ENCODE data around the gene ABL2. TPM values are rescaled to one million over a fixed set of nuclear protein-coding genes. Genes with fewer than 3 reads are reported as not detected.
"Not testable (repeated sequence)": the region's sequence is repeated elsewhere in the genome, so short reads cannot be mapped to it uniquely, and the experiment has no call there.

Gene ABL2
- total RNA-seq, 1 experiment from 2014 or later = 38.3 TPM

DNA sequence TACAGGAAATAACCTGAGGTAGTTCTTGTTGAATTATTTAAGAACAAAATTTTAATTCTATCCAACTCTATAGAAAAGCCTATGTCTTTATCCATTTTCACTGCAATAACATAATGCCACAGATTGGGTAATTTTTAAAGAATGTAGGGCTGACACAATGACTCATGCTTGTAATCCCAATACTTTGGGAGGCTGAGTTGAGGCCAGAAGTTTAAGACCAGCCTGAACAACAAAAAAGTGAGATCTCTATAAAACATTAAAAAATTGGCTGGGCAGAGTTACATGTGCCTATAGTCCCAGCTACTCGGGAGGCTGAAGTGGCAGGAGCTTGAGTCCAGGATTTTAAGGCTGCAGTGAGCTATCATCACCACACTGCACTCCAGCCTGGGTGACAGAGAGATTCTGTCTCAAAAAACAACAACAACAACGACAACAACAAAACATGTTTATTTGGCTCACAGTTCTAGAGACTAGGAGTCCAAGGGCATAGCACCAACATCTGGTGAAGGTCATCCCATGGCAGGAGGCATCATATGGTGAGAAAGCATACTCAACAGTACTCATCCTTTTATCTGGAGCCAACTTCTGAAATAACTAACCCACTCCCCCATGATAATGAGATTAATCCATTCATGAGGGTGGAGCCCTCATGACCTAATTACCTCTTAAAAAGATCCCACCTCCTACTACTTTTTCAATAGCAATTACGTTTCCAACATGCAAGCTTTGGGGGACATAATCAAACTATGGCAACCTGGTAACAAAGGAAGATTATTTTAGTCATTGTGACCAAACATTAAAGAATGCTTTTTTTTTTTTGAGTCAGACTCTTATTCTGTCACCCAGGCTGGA is 59.6 kb downstream of the ABL2 start:
- DNase-seq (ENCODE audit: low read depth) = peak; percentile 80

DNA sequence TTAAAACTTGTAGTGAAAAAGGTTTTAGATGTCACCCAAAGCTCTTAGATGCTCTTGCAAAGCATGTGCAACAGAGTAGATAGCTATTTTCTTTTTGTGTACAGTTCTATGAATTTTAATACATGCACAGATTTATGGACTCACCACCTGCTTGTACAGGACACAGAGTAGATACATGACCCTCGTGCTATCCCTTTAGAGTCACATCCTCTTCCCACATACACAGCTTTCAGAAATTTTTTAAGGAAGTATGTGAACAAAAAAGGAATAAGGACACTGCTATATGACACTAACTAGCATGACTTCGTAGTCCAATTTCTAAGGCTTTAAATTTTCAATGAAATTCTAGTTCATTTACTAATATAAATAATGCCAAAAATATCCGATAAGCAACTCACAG is 60.9 kb downstream of the ABL2 start:
- DNase-seq (ENCODE audit: low read depth) = no peak

DNA sequence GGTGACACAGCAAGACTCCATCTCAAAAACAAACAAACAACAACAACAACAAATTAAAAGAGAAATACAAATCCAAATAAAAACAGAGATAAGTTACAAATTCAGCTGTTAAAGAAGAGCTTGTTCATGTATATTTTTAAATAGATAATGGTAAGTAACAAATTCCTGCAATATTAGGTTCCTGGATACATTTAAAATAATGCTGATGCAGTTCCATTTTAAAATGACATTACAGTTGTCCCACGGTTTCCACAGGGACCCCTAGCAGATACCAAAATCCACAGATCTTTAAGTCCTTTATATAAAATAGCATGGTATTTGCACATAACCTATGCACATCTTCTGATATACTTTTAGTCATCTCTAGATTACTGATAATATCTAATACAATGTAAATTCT is 61.5 kb downstream of the ABL2 start:
- no peak for DNase-seq (ENCODE audit: low read depth)

DNA sequence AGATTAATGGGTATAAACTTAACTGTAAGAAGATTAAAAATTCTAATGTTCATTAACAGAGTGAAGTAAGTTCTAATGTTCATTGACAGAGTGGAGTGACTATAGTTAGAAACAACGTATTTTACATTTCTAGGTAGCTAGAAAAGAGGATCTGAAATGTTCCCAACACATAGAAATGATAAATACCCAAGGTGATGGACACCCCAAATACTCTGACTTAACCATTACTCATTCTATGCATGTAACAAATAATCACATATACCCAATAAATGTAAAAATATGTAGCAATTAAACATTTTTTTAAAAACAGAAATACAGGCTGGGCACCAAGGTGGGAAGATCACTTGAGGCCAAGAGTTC is 62.1 kb downstream of the ABL2 start:
- no peak for DNase-seq (ENCODE audit: low read depth)

DNA sequence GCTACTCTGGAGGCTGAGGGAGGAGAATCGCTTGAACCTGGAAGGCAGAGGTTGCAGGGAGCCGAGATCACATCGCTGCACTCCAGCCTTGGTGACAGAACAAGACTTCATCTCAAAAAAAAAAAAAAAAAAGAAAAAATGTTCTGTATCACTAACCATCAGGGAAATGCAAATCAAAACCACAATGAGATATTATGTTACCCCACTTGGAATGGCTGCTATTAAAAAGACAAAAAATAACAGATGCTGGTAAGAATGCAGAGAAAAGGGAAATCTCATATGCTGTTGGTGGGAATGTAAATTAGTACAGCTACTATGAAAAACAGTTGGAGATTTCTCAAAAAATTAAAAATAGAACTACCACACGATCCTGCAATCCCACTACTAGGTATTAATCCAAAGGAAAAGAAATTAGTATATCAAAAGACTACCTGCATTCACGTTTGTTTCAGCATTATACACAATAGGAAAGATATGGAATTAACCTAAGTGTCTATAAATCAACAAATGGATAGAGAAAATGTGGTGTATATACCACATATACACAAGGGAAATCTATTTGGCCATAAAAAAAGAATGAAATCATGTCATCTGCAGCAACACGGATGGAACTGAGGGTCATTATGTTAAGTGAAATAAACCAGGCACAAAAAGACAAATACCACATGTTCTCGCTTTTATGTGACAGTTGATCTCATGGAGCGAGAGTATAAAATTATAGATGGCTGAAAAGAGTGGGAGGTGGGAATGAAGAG is 62.6 kb downstream of the ABL2 start:
- peak; percentile 61 for DNase-seq (ENCODE audit: low read depth)

DNA sequence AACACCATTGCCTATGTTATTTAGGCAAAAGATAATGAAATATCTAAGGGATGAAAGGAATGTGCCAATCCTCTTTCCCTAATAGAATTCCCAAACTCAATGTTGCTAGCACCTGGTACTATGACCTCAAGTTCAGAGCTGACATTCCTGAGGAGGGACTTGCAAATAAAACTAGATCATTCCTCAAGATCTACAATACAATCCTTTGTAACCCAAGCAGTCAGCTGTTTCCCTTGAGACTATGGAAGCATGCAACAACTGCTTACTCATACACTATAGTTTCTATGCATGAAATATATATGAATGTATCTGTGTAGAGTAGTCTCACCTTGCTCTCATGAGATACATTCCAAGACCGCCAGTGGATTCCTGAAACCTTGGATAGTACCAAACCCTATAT is 65.0 kb downstream of the ABL2 start:
- DNase-seq (ENCODE audit: low read depth) = peak; percentile 39

DNA sequence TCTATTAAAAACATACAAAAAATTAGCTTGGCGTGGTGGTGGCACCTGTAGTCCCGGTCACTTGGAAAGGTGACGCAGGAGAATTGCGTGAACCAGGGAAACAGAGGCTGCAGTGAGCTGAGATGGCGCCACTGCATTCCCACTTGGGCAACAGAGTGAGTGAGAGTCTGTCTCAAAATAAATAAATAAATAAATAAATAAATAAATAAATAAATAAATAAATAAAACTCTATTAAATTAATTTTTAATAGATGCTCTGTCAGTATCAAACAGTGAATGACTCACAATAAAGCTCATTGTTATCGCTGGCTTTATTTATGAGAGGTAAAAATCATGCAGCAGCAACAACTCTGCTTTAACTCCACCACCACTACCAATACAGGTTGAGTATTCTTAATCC is 72.8 kb downstream of the ABL2 start:
- no peak for DNase-seq (ENCODE audit: low read depth)

DNA sequence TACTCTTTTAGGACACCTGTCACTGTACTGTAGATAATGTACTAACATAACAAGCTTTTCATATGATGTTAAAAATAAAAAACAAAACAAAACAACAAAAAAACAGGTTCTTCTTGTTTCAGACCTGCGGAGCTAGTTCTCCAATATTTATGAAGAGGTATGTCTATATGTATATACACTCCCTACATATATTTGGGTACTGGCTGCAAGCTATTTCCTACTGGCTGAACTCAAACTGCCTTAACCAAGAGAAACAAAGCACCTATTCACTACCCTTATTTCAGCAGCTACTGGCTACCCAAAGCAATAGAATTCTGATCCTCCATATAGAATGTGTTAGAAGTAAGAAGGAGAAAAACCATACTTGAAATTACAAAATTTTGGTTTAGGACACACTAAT is 73.5 kb downstream of the ABL2 start:
- no peak for DNase-seq (ENCODE audit: low read depth)

DNA sequence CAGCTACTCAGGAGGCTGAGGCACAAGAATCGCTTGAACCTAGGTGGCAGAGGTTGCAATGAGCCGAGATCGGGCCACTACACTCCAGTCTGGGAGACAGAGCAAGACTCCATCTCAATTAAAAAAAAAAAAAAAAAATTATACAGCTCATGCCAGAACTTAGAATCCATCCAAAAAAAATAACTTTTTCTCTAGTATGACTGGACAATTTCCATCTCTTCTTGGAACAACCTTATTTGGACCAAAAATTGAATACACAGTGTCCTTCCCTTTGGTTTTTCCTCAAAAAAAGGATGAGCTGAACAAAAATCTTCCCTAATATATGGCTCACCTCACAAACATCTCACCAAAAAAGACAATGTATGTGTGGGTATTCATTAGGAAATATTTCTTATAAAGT is 73.9 kb downstream of the ABL2 start:
- no peak for DNase-seq (ENCODE audit: low read depth)

DNA sequence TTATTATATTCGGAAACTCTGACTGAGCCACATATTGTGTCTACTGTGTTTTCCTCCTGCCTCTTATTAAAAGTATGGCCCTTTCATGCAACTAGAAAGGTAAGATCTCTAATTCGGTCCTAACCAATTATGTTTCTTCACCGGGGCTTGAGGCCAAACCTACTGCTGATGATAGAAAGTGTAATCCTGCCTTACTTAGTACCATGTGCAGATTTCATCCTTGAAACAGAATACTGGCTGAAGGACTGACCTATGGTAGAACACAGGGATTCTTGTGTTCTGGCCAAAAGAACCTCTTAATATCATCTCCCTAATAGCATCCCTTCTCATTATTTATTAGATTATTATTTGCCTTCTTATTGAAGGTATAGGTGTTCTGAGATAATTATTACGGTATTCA is 75.0 kb downstream of the ABL2 start:
- DNase-seq (ENCODE audit: low read depth) = no peak

DNA sequence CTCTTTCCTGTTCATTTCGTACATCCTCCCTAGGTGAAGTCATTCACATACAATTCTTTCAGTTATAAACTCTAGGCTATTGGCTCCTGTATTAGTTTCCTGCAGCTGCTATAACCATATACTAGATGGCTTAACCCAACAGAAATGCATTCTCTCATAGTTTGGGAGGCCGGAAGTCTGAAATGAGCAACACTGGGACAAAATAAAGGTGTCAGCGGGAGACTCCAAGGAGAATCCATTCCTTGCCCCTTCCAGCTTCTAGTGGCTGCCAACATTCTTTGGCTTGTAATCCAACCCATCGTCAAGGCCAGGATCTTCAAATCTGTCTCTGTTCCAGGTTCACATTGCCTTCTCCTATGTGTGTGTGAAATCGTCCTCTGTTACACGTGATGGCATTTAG is 76.3 kb downstream of the ABL2 start:
- no peak for DNase-seq (ENCODE audit: low read depth)

DNA sequence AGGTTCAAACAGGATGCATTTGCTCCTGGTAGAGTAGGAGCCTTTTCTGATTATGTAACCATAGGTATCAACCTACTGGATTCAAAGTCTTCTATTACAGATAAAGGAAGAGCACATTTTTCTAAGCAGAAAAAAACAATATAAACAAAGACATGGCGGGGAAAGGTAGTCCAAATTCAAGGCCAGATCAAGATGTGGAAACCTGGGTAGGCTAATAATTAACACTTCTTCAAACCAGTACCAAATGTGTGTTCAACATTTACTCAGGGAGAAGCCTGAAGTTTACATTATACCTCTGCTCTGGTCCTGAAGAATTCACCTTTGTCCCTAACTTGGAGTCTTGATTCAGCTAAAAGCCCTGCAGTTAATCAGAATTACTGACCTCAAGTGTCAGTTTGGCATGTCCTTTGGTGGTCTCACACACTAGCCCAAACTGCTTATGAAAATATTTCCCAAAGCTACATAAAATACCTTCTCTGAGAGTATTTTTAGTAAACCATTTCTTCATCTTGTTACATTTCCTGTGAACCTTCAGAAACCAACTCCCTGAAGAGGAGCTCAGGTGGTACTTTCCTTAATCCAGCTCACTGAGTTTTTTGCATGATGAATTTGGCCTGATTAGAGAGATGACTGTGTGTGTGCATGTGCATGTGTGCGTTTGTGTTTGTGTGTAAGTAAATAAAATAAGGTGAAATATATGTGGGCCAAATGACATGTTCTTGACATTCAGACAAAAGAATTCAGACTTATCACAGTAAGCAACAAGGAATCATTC is 77.4 kb downstream of the ABL2 start:
- DNase-seq (ENCODE audit: low read depth) = no peak

DNA sequence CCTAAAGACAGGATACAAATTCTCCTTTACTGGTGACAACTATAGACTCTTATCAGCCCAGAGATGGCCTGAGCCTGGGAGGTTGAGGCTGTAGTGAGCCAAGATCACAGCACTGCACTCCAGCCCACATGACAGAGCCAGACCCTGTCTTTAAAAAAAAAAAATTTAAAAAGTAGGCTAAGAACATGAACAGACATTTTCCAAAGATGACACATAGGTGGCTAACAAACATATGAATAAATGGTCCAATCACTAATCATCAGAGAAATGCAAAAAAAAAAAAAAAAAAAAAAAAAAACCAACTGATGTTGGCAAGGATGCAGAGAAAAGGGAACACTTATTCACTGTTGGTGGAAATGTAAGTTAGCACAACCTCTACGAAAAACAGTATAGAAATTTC is 82.6 kb downstream of the ABL2 start:
- DNase-seq (ENCODE audit: low read depth) = peak; percentile 65

DNA sequence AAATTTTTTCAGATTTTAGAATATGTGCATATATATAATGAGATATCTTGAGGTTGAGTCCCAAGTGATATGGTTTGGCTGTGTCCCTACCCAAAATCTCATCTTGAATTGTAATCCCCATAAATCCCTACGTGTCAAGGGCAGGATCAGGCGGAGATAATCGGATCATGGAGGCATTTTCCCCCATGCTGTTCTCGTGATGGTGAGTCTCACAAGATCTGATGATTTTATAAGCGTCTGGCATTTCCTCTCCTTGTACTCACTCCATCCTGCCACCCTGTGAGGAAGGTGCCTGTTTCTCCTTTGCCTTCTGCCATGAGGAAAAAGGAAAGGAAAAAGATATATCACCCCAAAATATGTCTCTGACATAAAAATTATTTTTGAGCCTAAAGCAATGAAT is 83.0 kb downstream of the ABL2 start:
- peak; percentile 18 for DNase-seq (ENCODE audit: low read depth)

DNA sequence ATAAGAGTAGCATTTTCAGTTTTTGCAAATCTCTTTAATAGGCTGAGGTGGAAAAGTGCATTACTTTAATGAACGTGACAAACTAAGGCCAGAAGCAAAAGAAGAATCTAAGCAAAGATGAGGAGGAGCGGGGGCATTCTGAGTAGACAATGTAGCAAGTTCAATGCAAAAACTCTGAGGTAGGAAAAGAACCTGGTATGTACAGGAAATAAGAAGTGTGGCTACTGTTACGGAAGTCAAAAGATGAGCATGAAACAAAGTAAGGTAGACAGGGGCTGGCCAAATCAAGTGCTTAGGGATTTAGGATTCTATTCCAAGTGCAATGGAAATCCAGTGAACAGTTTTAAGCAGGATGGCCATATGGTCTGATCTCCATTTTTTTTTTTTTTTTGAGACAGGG is 84.0 kb downstream of the ABL2 start:
- DNase-seq (ENCODE audit: low read depth) = no peak

DNA sequence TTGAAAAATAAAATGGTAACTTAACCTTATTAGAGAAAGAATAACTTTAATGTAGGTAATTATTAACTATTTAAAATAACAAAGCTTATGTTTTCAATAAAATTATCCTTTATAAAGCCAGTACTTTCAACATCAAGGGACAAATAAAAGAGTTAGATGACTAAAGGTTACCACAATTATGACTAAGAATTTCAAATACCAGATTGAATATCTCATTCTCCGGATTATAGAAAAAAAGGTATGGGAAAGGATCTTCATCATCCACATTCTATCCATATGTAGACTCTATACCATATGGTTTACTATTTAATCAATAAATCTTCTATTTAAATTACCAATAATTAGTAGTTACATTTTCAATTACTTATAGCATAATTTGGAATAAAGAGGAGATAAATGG is 84.9 kb downstream of the ABL2 start:
- DNase-seq (ENCODE audit: low read depth) = peak; percentile 33

DNA sequence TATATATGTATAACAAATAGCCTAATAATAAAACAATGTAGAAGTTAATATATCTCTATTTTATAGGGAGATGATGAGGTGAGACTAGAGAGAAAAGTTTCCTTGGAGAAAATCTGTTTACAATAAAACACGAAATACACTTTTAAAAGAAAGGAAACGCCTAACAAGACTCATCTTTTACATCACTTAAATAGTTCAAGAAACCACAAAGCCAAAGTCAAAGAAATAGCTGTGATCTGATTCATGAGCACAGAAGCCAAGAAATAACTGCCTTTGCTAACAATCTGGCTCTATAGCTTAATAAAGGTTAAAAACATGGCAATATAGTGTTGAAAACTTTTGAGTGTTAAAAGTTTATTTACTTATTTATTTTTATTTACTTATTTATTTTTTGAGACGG is 86.2 kb downstream of the ABL2 start:
- peak; percentile 96 for DNase-seq (ENCODE audit: low read depth)

DNA sequence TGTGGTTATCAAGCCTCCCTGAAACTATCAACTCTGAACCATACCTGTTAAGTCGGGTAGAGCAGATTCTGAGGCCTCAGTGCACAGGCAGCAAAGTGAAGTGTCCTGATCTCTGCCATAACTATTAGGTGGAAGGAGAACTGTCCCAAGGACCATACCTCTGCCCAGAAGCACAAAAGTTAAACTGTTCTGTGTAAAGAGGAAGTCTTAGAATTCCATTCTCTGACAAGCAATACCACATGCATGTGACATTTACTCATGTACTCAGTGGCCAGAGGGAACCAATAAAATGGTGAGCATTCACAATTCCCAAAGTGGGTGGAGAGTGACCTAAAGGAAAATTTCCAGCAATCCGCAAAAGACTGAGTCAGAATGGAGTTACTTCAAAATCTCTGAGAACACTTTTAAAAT is 86.6 kb downstream of the ABL2 start:
- peak; percentile 99 for DNase-seq (ENCODE audit: low read depth)

DNA sequence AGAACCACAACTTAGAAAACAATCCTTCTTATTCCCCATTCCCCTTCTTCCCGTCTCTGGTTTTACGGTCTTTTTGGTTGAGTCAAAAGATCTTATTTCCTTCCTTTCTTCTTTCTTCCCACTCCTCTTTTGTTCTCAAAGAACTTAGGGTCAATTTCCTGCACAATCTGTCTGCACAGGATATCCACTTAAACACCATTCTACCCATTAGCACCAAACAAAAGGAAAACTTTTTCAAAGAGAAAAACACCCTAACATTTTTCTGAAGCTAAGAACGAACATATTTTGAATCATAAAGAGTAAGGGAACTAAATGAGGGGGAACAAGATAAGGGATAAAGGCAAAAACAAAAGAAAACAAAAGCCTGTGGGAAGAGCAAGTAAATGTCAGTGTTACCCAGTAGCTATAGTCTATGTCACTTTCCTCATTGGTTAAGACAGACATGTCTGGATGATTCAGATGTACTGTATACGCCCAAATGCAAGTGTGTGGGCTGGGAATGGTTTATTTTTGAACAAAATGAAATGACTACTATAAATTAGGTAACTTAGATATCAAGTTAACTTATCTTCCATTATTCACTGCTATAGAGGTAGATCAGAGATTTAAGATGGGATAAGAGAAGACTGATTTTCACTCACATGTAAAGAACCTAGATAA is 87.8 kb downstream of the ABL2 start:
- peak; percentile 76 for DNase-seq (ENCODE audit: low read depth)

DNA sequence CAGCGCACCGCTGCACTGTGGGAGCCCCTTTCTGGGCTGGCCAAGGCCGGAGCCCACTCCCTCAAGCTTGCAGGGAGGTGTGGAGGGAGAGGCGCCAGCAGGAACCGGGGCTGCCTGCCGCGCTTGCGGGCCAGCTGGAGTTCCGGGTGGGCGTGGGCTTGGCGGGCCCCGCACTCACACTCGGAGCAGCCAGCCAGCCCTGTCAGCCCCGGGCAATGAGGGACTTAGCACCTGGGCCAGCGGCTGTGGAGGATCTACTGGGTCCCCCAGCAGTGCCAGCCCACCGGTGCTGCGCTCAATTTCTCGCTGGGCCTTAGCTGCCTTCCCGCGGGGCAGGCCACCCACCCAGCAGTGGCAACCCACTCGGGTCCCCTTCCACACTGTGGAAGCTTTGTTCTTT is 90.7 kb downstream of the ABL2 start:
- not testable (repeated sequence) for DNase-seq (ENCODE audit: low read depth)

DNA sequence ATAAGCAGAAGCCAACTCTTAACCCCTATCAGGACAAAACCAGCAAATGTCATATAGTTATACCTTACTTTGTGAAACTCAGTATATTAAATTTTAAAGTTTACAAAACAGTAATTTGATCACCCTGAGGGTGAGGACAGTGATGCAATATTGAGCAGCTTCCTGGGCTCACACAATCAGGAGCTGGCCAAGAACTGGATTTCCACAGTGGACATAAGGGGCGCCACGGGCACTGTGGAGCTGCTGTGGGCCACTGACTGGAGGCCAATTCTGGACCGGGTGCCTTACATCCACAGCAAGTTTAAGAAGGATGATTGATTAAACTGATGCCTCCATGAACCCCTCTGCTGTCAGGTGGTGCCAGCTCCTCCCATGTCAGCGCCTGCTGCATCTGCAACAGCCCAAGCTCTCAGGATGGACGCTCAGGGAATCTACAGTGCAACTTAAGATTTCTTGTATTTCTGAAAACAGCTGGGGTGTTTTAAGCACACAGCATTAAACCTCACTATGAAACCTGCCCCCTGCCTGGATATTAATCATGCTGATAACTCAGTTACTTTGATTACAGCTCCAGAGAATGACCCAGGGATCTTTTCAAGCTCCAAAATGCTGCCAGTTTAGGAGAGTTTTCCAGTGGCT is 91.7 kb downstream of the ABL2 start:
- no peak for DNase-seq (ENCODE audit: low read depth)

DNA sequence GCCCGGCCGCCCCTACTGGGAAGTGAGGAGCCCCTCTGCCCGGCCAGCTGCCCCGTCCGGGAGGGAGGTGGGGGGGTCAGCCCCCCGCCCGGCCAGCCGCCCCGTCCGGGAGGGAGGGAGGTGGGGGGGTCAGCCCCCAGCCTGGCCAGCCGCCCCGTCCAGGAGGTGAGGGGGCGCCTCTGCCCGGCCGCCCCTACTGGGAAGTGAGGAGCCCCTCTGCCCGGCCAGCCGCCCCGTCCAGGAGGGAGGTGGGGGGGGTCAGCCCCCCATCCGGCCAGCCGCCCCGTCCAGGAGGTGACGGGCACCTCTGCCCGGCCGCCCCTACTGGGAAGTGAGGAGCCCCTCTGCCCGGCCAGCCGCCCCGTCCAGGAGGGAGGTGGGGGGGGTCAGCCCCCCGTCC is 93.8 kb downstream of the ABL2 start:
- not testable (repeated sequence) for DNase-seq (ENCODE audit: low read depth)

Data from M059J (cell line).